ENCODE data around the gene MAP4.

The MAP4 gene

DNA sequence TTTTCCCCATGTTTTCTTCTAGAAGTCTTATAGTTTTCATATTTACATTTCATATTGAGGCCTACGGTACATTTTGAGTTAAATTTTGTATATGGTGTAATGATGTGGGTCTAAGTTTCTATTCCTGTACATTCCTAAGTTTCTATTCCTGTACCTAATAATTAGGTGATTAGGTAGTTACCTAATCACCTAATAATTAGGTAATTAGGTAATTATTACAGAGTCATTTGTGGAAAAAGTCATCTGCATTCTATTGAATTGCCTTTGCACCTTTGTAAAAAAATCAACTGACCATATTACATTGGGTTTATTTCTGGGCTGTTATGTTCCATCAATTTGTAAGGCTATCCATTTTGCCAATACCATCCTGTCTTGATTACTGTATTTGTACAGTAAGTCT lies 37.1 kb downstream of the MAP4 start:
- DNase-seq (ENCODE audit: low spot score) = no peak
- H3K27ac ChIP-seq = no peak overlapping the region
- no peak overlapping the region for H3K4me3 ChIP-seq
- TF ChIP-seq CTCF (IDR thresholded peaks at IDR 0.05) = no peak

- DNase-seq (ENCODE audit: low spot score) = no peak
- H3K4me3 ChIP-seq = no peak overlapping the region
- no peak overlapping the region for H3K27ac ChIP-seq
- TF ChIP-seq CTCF (IDR thresholded peaks at IDR 0.05) = no peak
Measured at GRCh38 chr3:47978386-47978785, 37.8 kb downstream of the MAP4 start.

DNA sequence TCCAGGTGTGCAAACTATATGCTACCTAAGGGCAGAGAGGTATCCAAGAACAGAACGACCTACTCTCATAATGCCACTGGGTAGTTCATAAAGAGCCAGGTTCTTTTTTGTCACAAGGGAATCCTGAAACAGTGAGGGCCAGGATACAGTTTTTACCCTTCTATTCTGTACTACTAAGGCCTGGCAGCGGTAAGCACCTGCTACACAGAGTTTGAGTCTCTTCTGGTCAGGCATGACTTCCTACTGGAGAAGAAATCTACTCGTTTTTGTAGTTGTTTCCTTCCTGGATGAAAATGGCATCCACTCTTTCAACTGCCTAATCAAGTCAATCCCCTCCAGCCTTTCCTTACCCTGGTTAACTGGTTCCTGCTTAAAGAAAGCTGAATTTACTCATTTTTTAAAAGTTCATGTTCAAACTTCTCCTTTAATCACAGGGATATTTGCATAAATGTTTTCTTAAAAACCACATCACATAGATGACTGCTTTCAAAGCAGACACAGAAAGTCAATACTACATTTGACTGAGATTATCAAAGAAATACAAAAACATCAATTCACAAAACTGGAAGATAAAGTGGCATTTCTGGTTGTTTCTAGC lies 40.0 kb downstream of the MAP4 start:
- TF ChIP-seq CTCF (IDR thresholded peaks at IDR 0.05) = no peak
- no peak overlapping the region for H3K4me3 ChIP-seq
- DNase-seq (ENCODE audit: low spot score) = no peak
- no peak overlapping the region for H3K27ac ChIP-seq

GRCh38 chr3:47974974-47975470 lies 41.2 kb downstream of the MAP4 start:
- H3K27ac ChIP-seq = no peak overlapping the region
- DNase-seq (ENCODE audit: low spot score) = no peak
- TF ChIP-seq CTCF (IDR thresholded peaks at IDR 0.05) = no peak
- no peak overlapping the region for H3K4me3 ChIP-seq

DNA sequence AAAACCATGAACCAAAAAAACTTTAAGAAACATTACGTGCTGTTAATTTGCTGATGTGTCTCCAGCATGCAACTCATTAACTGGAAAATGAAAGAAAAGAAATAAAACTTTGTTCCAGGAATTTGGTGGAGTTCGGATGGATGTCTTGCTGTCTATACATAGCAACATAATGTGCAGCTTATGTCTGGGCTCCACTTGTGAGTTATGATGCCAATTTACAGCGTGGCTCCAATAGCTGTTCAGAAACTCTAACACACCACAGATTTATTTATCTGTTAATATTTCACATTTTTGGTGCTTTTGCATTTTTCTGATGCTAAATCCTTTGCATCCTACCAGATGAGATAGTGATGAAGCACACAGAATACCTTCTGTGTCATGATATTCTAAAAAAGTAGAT lies 45.1 kb downstream of the MAP4 start:
- Histone ChIP-seq H3K27ac (no peak overlapping the region), H3K4me3 (no peak overlapping the region)
- DNase-seq (ENCODE audit: low spot score) = no peak
- no peak for TF ChIP-seq CTCF (IDR thresholded peaks at IDR 0.05)

DNA sequence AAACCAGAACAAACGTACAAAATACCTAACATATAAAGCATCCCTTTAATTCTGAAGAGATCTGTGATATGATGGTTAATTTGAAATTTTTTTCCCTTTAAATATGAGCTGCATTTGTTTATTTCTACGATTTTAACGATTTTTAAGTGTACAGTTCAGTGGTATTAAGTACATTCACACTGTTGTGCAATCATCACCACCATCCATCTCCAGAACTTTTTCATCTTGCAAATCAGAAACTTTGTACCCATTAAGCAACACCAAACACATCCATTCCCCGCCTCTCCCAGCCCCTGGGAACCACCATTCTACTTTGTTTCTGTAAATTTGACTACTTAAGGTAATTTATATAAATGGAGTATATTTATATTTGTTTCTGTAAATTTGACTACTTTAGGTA lies 51.5 kb downstream of the MAP4 start:
- TF ChIP-seq CTCF (IDR thresholded peaks at IDR 0.05) = no peak
- no peak for DNase-seq (ENCODE audit: low spot score)
- no peak overlapping the region for H3K4me3 ChIP-seq
- H3K27ac ChIP-seq = no peak overlapping the region

DNA sequence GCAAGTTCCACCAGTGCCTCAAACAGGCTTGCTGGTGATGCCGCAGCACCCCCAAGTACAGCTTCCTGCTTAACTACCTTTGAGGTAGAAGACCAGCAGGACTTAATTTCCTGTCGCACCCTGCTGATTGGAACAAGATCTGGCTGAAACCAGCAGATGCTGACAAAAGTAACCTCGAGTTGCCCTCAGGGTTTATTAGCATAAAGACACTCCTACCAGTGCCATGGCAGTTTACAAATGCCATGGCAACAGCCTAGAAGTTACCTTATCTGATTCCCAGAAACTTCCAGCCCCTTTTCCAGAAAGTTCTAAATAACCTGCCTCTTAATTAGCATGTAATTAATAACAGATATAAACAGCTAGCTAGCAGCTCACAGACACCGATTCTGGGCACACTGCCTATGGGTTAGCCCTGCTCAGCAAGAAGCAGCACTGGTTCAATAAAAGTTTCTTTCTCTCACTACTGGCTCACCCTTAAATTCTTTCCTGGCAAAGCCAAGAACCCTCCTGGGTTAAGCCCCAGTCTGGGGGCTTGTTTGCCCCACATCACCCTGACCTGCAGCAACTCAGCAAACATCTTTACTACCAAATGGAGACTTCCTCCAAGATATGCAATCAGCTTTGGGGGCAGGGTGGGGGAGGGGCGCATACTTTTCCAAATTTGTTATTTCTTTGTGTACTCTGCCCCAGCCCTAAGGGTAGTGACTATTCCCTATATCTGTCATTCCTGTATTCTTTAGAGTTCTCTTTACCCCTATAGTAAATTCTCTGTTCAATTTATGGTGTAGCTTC lies 54.2 kb downstream of the MAP4 start:
- no peak for TF ChIP-seq CTCF (IDR thresholded peaks at IDR 0.05)
- DNase-seq (ENCODE audit: low spot score) = no peak
- no peak overlapping the region for H3K27ac ChIP-seq
- no peak overlapping the region for H3K4me3 ChIP-seq
